Endothelial cell of hepatic sinusoid (primary cell): ENCODE data around the gene PLEKHB1.
"Not testable (repeated sequence)": the region's sequence is repeated elsewhere in the genome, so short reads cannot be mapped to it uniquely, and the experiment has no call there.

Source experiments
- in situ Hi-C: cut with HindIII; loops from 2 replicates; pipeline ENCODE4 v1.10.0; 2017; ENCODE audit warnings: low sequenced_read_pairs

The PLEKHB1 gene

DNA sequence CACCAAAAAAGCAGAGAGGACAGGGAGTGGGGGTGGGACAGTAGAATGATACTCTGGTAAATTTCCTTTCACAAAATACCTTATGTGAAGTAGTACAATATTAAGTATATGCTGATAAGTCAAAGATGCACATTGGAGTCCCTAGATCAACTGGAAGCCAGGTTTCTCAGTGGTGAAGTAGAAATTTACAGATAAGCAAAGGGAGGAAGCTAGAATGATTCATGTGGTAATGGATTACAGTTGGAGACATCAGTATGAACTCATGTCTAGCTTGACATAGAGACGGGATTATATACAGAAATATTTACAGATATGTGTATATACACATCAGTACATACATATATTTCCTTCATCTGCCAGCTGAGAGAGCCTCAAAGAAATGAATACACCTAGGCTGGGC, 21.5 kb downstream of the PLEKHB1 start:
- in situ Hi-C loops = no loop called here

DNA sequence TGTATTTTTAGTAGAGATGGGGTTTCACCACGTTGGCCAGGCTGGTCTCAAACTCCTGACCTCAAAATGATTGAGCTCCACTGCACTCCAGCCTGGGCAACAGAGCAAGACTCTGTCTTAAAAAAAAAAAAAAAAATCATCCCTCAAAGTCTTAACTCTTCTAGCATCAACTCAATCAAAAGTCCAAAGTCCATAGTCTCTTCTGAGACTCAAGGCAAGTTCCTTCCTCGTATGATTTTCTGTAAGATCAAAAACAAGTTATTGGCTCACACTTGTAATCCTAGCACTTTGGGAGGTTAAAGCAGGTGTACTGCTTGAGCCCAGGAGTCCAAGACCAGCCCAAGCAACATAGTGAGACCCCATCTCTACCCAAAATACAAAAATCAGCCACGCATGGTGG, 24.4 kb downstream of the PLEKHB1 start:
- in situ Hi-C loops = no loop called here

- in situ Hi-C loops = no loop called here
Observed at GRCh38 chr11:73671701-73672100, 25.3 kb downstream of the PLEKHB1 start.

DNA sequence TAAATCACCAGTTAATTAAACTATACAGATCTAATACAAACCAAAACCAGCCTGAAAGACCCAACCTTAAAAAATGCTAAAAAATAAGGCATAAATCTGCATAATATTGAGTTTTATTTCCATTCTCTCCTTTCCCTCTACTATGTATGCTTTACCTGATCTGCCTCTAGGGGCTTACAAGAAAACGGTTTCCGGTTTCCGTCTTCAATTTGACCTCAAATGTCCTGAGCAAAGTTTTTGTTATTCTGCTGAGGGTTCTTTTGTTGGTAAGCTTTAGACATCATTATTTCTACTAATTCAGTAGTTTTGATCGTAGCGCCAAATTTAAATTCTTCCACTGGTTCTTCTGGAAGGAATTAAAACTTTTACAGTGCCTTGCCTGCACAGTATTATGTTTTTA, 30.2 kb downstream of the PLEKHB1 start:
- in situ Hi-C loops = not testable (repeated sequence)

DNA sequence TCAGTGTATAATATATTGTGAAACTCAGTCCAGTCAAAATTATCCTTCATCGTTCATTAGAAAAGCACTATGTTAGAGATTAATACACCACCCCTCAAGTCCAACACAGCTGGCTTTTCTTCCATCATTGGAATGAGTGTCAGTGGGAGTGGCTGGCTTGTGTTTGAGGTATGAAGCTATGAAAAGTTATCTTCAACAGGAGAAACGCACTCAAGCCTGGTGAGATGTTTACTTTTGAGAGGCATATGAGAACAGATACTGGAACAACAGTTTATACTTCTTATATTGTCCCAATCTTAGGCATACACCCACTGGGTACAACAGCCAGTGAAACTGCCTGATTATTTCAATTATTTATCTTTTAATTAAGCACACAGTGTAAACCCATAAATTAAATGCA, 34.3 kb downstream of the PLEKHB1 start:
- in situ Hi-C loops = no loop called here

- in situ Hi-C loops = no loop called here
Observed at GRCh38 chr11:73693899-73694525, 47.6 kb downstream of the PLEKHB1 start.

DNA sequence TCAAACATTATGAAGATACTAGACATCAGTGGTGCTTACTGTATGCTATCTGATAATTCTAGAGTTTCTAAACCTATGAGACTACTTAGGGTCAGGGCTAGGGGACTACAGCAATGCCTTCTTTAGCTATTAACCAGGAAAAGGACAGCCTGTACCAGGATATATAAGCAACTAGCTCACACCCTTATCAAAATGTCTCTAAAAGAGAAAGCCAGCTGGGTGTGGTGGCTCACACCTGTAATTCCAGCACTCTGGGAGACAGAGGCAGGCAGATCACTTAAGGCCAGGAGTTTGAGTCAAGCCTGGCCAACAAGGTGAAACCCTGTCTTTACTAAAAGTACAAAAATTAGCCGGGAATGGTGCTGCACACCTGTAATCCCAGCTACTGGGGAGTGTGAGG, 58.7 kb downstream of the PLEKHB1 start:
- in situ Hi-C loops = no loop called here

DNA sequence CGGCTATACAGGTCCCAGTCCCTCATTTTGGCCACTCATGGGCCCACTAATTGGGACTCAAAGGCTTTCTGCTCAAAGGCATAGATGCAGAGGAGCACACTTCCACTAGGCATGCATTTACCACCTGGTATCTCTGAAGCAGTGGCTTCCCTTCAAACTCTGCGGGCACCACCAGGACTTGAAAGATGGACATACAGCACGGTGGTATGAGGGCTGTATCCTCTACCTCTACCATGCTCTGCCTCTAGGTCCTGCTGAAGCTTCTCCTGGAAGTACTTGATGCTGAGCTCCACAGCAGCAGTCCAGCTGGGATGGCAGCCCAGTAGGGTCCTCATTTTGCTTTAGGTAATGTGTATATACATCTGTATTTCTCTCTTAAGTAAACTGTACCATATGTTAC, 64.6 kb downstream of the PLEKHB1 start:
- in situ Hi-C loops = no loop called here
